GM18502 (cell line): ENCODE data around the gene PTPRU.

Experiments used
- ATAC-seq: cut with Tn5 transposase; IDR thresholded peaks from one replicate; pipeline ENCODE4 v1.9.1; 2021; ENCODE audit warnings: mild to moderate bottlenecking; ENCODE audit not compliant: unreplicated experiment, poor library complexity

Gene PTPRU

DNA sequence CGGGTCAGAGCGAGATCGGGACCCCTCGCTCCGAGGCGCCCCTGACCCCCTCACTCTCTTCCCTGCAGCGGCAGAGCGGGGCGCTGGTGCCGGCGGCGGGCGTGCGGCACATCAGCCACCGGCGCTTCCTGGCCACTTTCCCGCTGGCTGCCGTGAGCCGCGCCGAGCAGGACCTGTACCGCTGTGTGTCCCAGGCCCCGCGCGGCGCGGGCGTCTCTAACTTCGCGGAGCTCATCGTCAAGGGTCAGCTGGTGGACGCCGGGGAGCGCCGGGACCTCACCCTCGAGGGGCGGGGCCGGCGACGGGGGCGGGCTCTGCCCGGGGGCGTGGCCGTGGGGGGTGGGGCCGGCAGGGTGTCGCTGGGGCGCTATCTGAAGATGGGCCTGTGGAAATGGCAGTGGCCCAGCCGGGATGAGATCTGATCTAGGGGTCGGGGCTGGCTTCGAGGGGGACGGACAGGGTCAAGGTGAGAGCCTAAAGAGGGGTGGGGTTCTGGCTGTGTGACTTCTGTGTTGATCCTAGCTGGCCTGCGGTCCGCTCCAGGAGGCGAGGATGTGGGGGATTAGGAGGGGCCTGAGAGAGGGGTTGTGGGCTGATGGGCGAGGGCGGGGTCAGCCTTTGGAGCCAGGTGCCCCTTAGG is 23.6 kb downstream of the PTPRU start:
- ATAC-seq, result no peak

GRCh38 chr1:29260531-29260930 is 24.2 kb downstream of the PTPRU start:
- ATAC-seq, result no peak

GRCh38 chr1:29264773-29265389 is 28.6 kb downstream of the PTPRU start:
- no peak for ATAC-seq

- no peak for ATAC-seq
These were observed 30.6 kb downstream of the PTPRU start for GRCh38 chr1:29266912-29267311.

DNA sequence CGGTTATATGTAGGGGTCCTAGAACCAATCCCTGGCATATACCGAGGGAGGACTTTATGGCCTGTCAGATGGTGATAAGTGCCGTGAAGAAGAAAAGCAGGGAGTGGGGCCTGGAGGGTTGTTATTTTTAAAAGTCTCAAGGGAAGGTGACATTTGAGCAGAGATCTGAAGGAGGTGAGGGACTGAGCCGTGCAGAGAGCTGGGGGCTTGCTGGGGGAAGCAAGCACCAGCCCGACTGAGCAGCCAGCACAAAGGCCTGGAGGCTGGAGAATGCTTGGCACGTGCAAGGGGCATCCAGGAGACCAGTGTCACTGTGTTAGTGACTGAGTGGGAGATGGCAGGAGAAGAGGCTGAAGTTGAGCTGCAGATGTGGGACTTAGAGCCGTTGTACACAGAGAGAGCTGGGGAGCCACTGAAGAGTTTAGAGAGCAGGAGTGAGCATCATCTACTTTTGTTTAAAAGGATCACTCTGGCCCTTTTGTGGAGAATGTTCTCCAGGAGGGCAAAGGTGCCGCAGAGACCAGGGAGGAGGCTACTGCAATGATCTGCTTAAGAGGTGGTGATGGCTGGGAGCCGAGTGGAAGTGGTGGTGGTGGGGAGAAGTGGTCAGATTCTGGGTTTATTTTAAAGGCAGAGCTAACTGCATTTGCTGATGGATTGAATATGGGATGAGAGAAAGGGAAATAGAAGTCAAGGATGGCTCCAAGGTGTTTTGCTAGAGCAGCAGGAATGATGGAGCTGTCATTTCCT is 31.2 kb downstream of the PTPRU start:
- ATAC-seq, result no peak

DNA sequence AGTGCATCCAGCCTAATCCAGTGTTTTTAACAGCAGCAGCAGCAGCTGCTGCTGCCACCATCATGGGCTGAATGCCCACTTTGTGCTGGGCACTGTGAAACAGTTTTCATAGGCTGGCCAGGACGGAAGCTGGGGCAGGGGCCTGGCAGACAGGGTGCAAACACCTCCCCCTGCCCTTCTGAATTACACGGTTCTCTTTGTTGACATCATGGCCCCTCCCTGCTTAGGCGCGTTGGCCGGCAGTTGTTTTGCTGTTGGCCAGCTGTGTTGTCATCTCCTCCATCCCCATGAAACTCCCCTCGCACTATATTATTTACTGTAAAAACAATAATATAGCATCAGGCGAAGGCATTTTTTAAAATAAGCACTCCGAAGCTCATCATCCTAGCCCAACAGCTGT is 33.1 kb downstream of the PTPRU start:
- ATAC-seq, result no peak

- no peak for ATAC-seq
These were observed 34.7 kb downstream of the PTPRU start for GRCh38 chr1:29270929-29271521.

DNA sequence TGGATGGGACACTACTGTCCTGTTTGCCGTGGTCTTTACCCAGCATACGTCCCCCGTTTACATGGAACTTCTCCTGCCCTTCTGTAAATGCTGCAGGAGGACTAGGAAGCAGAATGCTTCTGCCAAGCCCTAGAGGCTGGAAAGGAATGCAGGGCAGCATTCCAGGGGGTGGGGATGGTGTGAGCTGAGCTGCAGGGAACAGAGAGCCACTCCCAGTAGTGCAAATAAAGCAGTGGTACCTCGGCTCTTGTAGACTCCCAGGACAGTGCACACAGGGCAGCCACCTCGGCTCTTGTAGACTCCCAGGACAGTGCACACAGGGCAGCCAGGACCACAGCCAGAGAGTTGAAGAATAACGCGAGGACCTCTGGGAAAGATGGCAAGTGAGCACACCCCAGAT is 35.4 kb downstream of the PTPRU start:
- ATAC-seq, result no peak

GRCh38 chr1:29272147-29272907 is 36.0 kb downstream of the PTPRU start:
- no peak for ATAC-seq

DNA sequence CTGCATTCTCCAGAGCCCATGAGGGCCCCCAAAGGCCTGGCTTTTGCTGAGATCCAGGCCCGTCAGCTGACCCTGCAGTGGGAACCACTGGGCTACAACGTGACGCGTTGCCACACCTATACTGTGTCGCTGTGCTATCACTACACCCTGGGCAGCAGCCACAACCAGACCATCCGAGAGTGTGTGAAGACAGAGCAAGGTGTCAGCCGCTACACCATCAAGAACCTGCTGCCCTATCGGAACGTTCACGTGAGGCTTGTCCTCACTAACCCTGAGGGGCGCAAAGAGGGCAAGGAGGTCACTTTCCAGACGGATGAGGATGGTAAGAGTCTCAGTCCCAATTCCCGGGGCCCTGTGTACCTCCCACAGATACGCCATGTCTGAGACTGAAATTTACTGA is 39.1 kb downstream of the PTPRU start:
- no peak for ATAC-seq

- ATAC-seq, result no peak
These were observed 41.8 kb downstream of the PTPRU start for GRCh38 chr1:29278124-29278523.

- no peak for ATAC-seq
These were observed 43.1 kb downstream of the PTPRU start for GRCh38 chr1:29279406-29279805.

- no peak for ATAC-seq
These were observed 43.6 kb downstream of the PTPRU start for GRCh38 chr1:29279951-29280391.

- no peak for ATAC-seq
These were observed 44.2 kb downstream of the PTPRU start for GRCh38 chr1:29280409-29281131.

DNA sequence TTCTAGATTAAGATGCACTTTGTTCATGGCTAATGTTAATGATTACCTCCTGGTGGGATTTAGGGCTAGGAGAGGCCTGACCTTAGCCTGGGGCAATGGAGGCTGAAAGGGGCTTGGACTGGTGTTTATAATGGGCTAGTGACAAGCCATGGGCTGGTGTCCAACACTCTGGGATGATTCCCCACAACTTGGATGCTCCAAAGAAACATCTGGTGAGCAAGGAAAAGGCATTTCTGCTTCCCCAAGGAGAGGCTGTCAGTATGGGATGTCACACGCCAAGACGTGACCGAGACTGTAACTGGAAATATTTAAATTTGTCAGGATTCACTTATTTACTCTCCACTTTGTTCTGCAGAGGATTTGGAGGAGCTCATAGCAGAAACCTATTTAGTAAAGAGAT is 45.2 kb downstream of the PTPRU start:
- no peak for ATAC-seq

GRCh38 chr1:29282135-29282923 is 46.0 kb downstream of the PTPRU start:
- no peak for ATAC-seq

DNA sequence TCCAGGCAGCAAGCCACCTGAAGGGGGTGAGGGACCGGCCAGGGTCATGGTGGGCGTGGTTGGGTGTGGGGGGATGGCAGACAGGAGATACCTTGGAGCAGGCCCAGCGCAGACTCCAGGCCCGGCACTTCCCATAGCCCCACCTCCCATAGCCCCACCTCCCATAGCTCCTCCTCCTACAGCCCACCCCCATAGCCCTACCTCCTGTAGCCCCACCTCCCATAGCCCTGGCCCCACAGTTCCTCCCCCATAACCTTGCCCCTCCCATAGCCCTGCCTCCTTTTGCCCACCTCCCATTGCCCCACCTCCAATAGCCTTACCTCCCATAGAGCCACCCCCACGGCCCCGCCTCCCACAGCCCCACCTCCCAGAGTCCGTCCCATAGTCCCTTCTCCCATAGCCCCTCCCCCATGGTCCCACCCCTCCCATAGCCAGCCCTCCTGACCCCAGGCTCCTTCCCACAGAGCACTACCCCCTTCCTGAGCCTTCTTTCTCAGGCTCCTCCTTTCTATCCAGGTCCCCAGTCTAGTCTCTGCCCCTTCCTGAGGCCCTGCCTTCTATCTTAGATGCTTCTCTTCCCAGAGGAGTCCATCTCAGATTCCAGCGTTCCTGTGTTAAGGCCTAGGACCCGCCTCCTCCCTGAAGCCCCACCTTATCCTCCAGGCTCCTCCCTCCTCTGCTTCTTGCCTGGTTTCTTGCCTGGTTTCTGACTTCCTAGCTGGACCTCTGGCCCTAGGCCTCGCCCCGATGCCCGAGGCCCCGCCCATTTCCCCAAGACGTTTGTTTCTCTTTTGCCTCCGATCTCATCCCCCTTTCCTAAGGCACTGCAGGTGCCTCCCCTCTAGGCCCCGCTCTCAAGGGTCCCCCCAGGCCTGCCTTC is 46.8 kb downstream of the PTPRU start:
- no peak for ATAC-seq

GRCh38 chr1:29283804-29284195 is 47.5 kb downstream of the PTPRU start:
- ATAC-seq, result no peak
